Common myeloid progenitor, CD34-positive (primary cell): ENCODE data around the gene IDH3G.

Experiments
- CTCF ChIA-PET: fragments of 350-600 bp; sonication (Branson Sonifier 250); formaldehyde crosslinking; loops from one replicate; lab custom pipeline; 2021; ENCODE audit warnings: antibody characterized with exemption; lab: Charles Lee
- POLR2A ChIA-PET: fragments of 350-600 bp; sonication (Branson Sonifier 250); formaldehyde crosslinking; loops from one replicate; lab custom pipeline; 2021; ENCODE audit warnings: antibody characterized with exemption; lab: Charles Lee
- DNase-seq, 3 donors: peaks; one replicate each; pipeline versions ENCODE4 v3.0.0 to v3.0.0-alpha.2; 2013
- H3K27ac ChIP-seq, 2 experiments: 1 replicate in 1 of 2; 2 replicates in 1 of 2; pipeline ENCODE4 v1.7.0; 2013; ENCODE audit warnings: inconsistent platforms in 2 of 2, low read length in 2 of 2, mild to moderate bottlenecking in 2 of 2, low read depth in 1 of 2, moderate library complexity in 1 of 2; ENCODE audit not compliant: severe bottlenecking in 2 of 2, insufficient read depth in 1 of 2, poor library complexity in 1 of 2
- H3K27me3 ChIP-seq, 5 experiments: replicated peaks in 2 of 5; 1 replicate in 3 of 5; 2 replicates in 2 of 5; pipeline versions ENCODE4 v1.6.1 to v1.7.0; 2013; ENCODE audit warnings: low read length in 4 of 5, mild to moderate bottlenecking in 2 of 5, moderate library complexity in 2 of 5, inconsistent platforms in 1 of 5; ENCODE audit not compliant: insufficient read depth in 5 of 5, control insufficient read depth in 4 of 5
- H3K36me3 ChIP-seq, 4 experiments: 1 replicate in 2 of 4; 2 replicates in 2 of 4; pipeline versions ENCODE4 v1.6.1 to v1.7.0; 2013; ENCODE audit warnings: low read length in 3 of 4, control low read depth in 1 of 4, mild to moderate bottlenecking in 1 of 4; ENCODE audit not compliant: control insufficient read depth in 4 of 4, insufficient read depth in 4 of 4
- H3K4me1 ChIP-seq, 4 experiments: 1 replicate in 3 of 4; 2 replicates in 1 of 4; pipeline versions ENCODE4 v1.6.1 to v1.7.1; 2013; ENCODE audit warnings: low read length in 3 of 4, mild to moderate bottlenecking in 3 of 4, control low read depth in 1 of 4, inconsistent platforms in 1 of 4, moderate library complexity in 1 of 4; ENCODE audit not compliant: control insufficient read depth in 4 of 4, insufficient read depth in 4 of 4; ENCODE audit errors: control extremely low read depth in 1 of 4
- H3K4me3 ChIP-seq, 7 experiments: 1 replicate in 4 of 7; 2 replicates in 3 of 7; pipeline versions ENCODE4 v1.5.1 to v1.7.0; 2013; ENCODE audit warnings: mild to moderate bottlenecking in 7 of 7, low read length in 6 of 7, moderate library complexity in 6 of 7, inconsistent platforms in 2 of 7, low read depth in 2 of 7, control low read depth in 1 of 7; ENCODE audit not compliant: insufficient read depth in 4 of 7, control insufficient read depth in 1 of 7; ENCODE audit errors: extremely low read depth in 1 of 7
- H3K9me3 ChIP-seq, 5 experiments: 1 replicate in 4 of 5; 2 replicates in 1 of 5; pipeline versions ENCODE4 v1.6.1 to v1.7.1; 2013; ENCODE audit warnings: low read length in 4 of 5, mild to moderate bottlenecking in 2 of 5, inconsistent platforms in 1 of 5, low read depth in 1 of 5, moderate library complexity in 1 of 5; ENCODE audit not compliant: control insufficient read depth in 4 of 5, insufficient read depth in 2 of 5; ENCODE audit errors: control extremely low read depth in 1 of 5
- WGBS: methylation state at CpG from one replicate; pipeline ENCODE4 v1.1.5; 2013; ENCODE audit not compliant: insufficient coverage; 5-methylcytosine and 5-hydroxymethylcytosine counted together

IDH3G gene

DNA sequence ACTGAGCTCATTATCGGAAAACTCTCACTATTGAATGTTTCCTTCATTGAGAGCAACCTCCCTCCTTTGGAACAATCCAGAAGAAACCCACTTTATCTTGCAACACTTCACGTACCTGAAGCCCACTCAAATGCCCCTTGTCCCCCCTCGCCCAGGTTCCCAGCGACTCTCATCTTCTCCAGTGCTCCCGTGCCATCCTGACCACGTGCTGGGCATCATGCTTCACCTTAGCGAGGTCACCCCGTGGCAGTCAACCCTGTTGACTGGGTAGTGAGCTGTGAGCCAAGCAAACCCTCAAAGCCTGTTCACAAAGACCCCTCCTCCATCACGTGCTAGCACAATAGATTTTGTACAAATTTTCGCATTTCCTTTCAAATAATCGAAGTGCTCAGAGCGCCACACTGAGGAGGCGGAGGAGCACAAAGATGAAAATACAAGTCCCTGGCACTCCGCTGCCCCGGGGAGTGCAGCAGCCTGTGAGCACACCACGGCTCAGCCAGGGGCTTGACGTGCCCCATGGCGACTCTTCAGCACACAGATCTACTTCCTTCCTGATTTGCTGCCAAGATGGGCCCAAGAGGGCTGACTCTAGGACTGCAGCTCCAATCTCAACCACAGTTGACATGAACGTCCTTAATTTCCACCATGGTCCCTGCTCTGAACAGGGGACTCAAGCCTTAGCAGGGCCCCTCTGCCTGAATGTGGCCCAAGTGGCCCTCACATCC lies 20.6 kb upstream of the IDH3G start:
- POLR2A ChIA-PET, result no interaction called here
- CTCF ChIA-PET, result no interaction called here
- Histone ChIP-seq H3K27me3 (peaks cover 0 to 58% (median 2%) of the 10 kb centered on the region in 5 experiments), H3K9me3 (peaks cover 0 to 5% (median 0%) of the 10 kb centered on the region in 5 experiments), H3K4me1 (peaks cover 0 to 26% (median 20%) of the 10 kb centered on the region in 4 experiments), H3K27ac (no peak overlapping the region), H3K36me3 (no peaks in the 10 kb centered on the region), H3K4me3 (no peak overlapping the region)
- DNase-seq, result peak; percentile 22 to 72 (median 67)
- WGBS, result 65% methylated on average over 16 of the region's 19 CpGs

GRCh38 chrX:153813161-153813560 lies 19.0 kb upstream of the IDH3G start:
- POLR2A ChIA-PET, result no interaction called here

DNA sequence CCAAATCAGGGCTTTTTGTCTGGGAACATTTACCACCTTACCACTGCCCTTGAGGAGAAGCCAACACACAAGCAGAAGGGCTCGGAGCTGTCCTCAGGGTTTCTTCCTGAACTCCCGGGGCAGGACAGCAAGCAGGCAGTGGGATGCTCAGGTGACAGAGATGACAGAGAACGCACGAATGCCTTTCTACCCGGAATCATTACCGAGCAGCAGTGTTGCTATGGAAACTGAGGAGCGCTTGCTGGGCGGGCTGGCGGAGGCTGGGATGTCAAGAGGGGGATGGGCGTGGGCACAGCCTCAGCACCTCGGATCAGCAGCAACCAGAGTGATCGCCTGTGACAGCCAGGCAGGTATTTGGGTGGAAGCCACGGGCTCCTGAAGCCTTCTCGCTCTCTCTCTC lies 18.0 kb upstream of the IDH3G start:
- Histone ChIP-seq H3K36me3 (no peaks in the 10 kb centered on the region), H3K27me3 (peaks cover 0 to 38% (median 0%) of the 10 kb centered on the region in 5 experiments), H3K9me3 (peaks cover 0 to 5% (median 0%) of the 10 kb centered on the region in 5 experiments), H3K4me1 (peaks cover 0 to 17% (median 14%) of the 10 kb centered on the region in 4 experiments), H3K27ac (no peak overlapping the region), H3K4me3 (no peak overlapping the region)
- WGBS, result 77% methylated on average over 12 of the region's 14 CpGs
- ChIA-PET CTCF (no interaction called here), POLR2A (no interaction called here)
- DNase-seq, result no peak

More at GRCh38 chrX:153813161-153813560, 19.0 kb upstream of the IDH3G start:
- WGBS, result 94% methylated on average over 5 of the region's 5 CpGs
- no peak for DNase-seq
- Histone ChIP-seq H3K4me3 (no peak overlapping the region), H3K27me3 (peaks cover 0 to 45% (median 0%) of the 10 kb centered on the region in 5 experiments), H3K4me1 (peaks cover 0 to 18% (median 15%) of the 10 kb centered on the region in 4 experiments), H3K9me3 (peaks cover 0 to 5% (median 0%) of the 10 kb centered on the region in 5 experiments), H3K36me3 (no peaks in the 10 kb centered on the region), H3K27ac (no peak overlapping the region)
- CTCF ChIA-PET, result no interaction called here

DNA sequence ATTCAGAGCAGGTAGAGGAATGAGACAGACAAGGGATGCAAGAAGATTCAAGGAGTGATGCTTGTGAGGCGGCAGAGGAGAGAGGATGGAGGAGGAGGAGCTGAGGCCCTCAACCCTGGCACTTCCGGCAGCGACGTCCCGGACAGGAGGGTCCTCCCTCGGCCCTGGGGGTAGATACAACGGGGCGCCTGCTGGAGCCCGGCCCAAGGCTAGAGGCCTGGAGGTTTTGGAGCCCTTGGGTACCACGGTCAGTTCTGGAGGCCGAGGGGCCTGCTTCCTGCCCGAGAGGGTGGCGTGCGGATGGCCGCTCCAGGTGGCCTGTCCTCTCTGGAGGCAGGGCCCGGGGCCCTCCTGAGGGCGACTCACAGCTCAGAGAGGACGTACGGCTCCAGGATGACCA lies 13.8 kb upstream of the IDH3G start:
- Histone ChIP-seq H3K4me1 (peaks cover 0 to under 1% (median under 1%) of the 10 kb centered on the region in 4 experiments), H3K36me3 (no peaks in the 10 kb centered on the region), H3K27me3 (peaks cover 0 to 29% (median 0%) of the 10 kb centered on the region in 5 experiments), H3K27ac (no peak overlapping the region), H3K9me3 (peaks cover 0 to 10% (median 0%) of the 10 kb centered on the region in 5 experiments), H3K4me3 (no peak overlapping the region)
- ChIA-PET POLR2A (no interaction called here), CTCF (no interaction called here)
- DNase-seq, result no peak
- 94% methylated on average over 17 of the region's 19 CpGs for WGBS

DNA sequence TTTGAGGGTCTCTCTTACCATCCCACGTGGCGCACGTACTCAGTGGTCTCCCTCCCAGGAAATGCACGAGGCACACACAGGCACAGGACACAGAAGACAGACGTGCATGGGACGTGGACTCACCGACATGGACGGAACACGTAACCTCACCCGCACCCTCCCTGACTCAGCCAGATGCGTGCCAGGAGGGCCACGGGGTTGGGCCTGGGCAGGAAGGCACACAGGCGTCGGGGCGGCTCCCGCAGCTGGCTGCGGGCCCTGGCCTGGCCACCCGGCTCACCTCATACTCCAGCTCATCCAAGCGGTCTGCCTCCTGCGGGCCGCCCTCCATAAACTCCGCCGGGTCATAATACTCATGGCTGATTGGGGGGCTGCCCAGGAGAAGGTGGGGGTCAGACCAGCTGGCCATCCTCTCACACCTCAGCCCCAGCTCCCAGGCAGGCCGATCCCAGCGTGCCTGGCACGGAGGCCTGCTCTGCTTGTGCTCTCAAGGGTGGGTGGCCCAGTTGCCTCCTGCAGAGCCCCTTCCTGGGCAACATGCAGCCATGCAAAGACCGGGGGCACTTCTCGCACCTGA lies 12.9 kb upstream of the IDH3G start:
- Histone ChIP-seq H3K4me1 (peaks cover 0 to 9% (median 8%) of the 10 kb centered on the region in 4 experiments), H3K27ac (no peak overlapping the region), H3K9me3 (peaks cover 0 to 6% (median 0%) of the 10 kb centered on the region in 5 experiments), H3K36me3 (no peaks in the 10 kb centered on the region), H3K27me3 (peaks cover 0 to 20% (median 0%) of the 10 kb centered on the region in 5 experiments), H3K4me3 (no peak overlapping the region)
- WGBS, result 92% methylated on average over 27 of the region's 28 CpGs
- ChIA-PET CTCF (interaction anchor here (1.0 kb wide), 2 partner anchors 10 to 16 kb away, joined by 3 read pairs; no protein-coding TSS in a partner anchor), POLR2A (no interaction called here)
- DNase-seq, result no peak

DNA sequence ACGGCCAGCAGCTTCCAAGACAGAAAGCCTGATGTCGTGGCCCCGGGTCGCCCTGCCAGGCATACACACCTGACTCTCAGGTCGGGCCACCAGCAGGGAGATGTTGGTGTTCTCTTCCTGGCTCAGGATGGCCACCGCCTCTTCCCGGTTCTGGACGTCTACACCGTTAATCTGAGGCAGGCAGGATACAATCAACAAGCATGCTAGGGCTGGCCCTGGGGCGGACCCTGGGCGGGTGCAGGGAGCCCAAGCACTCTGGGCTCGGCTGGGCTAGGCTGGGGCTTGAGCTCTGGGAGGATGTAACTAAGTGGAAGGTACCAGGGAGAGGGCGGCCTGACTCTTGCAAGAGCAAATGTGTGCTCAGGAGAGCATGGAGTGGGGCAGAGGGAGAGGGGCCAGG lies 11.3 kb upstream of the IDH3G start:
- ChIA-PET CTCF (no interaction called here), POLR2A (no interaction called here)
- Histone ChIP-seq H3K27me3 (peaks cover 0 to 16% (median 0%) of the 10 kb centered on the region in 5 experiments), H3K36me3 (no peaks in the 10 kb centered on the region), H3K9me3 (peaks cover 0 to 5% (median 0%) of the 10 kb centered on the region in 5 experiments), H3K27ac (no peak overlapping the region), H3K4me3 (no peak overlapping the region), H3K4me1 (peaks cover 0 to 12% (median 10%) of the 10 kb centered on the region in 4 experiments)
- 93% methylated on average over 13 of the region's 13 CpGs for WGBS
- DNase-seq, result no peak

GRCh38 chrX:153804621-153805020 lies 10.4 kb upstream of the IDH3G start:
- ChIA-PET CTCF (no interaction called here), POLR2A (no interaction called here)
- peaks cover 0 to 5% (median 0%) of the 10 kb centered on the region in 5 experiments for H3K9me3 ChIP-seq
- no peak overlapping the region for H3K4me3 ChIP-seq
- H3K36me3 ChIP-seq, result no peaks in the 10 kb centered on the region
- H3K27ac ChIP-seq, result no peak overlapping the region
- DNase-seq, result no peak
- WGBS, result 90% methylated on average over 24 of the region's 25 CpGs
- H3K4me1 ChIP-seq, result peaks cover 0 to 12% (median 10%) of the 10 kb centered on the region in 4 experiments
- peaks cover 0 to 7% (median 0%) of the 10 kb centered on the region in 5 experiments for H3K27me3 ChIP-seq
